Upper lobe of left lung (tissue), 4 donors: ENCODE measurements around the gene FFAR2.

Experiments used
- CTCF ChIP-seq, 6 experiments: fragments of 450-650 bp in 4 of 6; fragments of 200-600 bp in 2 of 6; sonication (generic) in 2 of 6; IDR thresholded peaks; one replicate each; pipeline ENCODE4 v1.5.1; 2016 to 2019; ENCODE audit warnings: antibody characterized with exemption in 6 of 6
- POLR2A ChIP-seq, 4 donors: fragments of 450-650 bp; IDR thresholded peaks; one replicate each; pipeline ENCODE4 v1.5.1; 2016 to 2017; ENCODE audit warnings: antibody characterized with exemption in 4 of 4, mild to moderate bottlenecking in 2 of 4

- TF ChIP-seq CTCF (IDR thresholded peaks at IDR 0.05), result no peak
- no peak for TF ChIP-seq POLR2A (IDR thresholded peaks at IDR 0.05)
These were observed 13.0 kb downstream of the FFAR2 start for GRCh38 chr19:35461060-35461459.
